CD14-positive monocyte (primary cell): ENCODE data around the gene B2M. TPM values are rescaled to one million over a fixed set of nuclear protein-coding genes. Genes with fewer than 3 reads are reported as not detected.

Experiments used
- DNase-seq, 3 donors: peaks; one replicate each; pipeline ENCODE4 v3.0.0-alpha.2; 2011 to 2022
- H2AFZ ChIP-seq: 2 replicates; pipeline ENCODE4 v1.6.0; 2012; ENCODE audit warnings: mild to moderate bottlenecking, low read depth, low read length, inconsistent platforms; ENCODE audit not compliant: insufficient read depth, poor library complexity, severe bottlenecking
- H3K27ac ChIP-seq, 2 donors: 1 replicate in 1 of 2; 2 replicates in 1 of 2; pipeline ENCODE4 v1.5.1; 2012 to 2013; ENCODE audit warnings: low read length in 2 of 2, control low read depth in 1 of 2, inconsistent platforms in 1 of 2, low read depth in 1 of 2, mild to moderate bottlenecking in 1 of 2
- H3K27me3 ChIP-seq, 2 donors: one replicate each; pipeline versions ENCODE4 v1.6.0 to v1.6.1; 2011 to 2013; ENCODE audit warnings: low read length in 2 of 2; ENCODE audit not compliant: control insufficient read depth in 2 of 2, insufficient read depth in 2 of 2
- H3K36me3 ChIP-seq, 2 donors: replicated peaks in 1 of 2; 1 replicate in 1 of 2; 2 replicates in 1 of 2; pipeline versions ENCODE4 v1.5.1 to v1.6.1; 2012 to 2013; ENCODE audit warnings: low read length in 2 of 2, control low read depth in 1 of 2, inconsistent platforms in 1 of 2, mild to moderate bottlenecking in 1 of 2; ENCODE audit not compliant: insufficient read depth in 2 of 2, control insufficient read depth in 1 of 2
- H3K4me1 ChIP-seq, 2 donors: 1 replicate in 1 of 2; 2 replicates in 1 of 2; pipeline versions ENCODE4 v1.5.1 to v1.6.1; 2012 to 2013; ENCODE audit warnings: low read length in 2 of 2, control low read depth in 1 of 2, inconsistent platforms in 1 of 2, mild to moderate bottlenecking in 1 of 2, moderate library complexity in 1 of 2; ENCODE audit not compliant: insufficient read depth in 2 of 2, control insufficient read depth in 1 of 2
- H3K4me2 ChIP-seq: replicated peaks from 2 replicates; pipeline ENCODE3; 2012; ENCODE audit warnings: low read length, moderate library complexity, mild to moderate bottlenecking; ENCODE audit not compliant: poor library complexity, severe bottlenecking; ENCODE audit errors: extremely low read depth
- H3K4me3 ChIP-seq, 3 experiments: fragments of 200-600 bp in 1 of 3; sonication (generic) in 1 of 3; replicated peaks in 1 of 3; 1 replicate in 2 of 3; 2 replicates in 1 of 3; pipeline ENCODE4 v1.5.1; 2011 to 2013; ENCODE audit warnings: low read length in 3 of 3, mild to moderate bottlenecking in 3 of 3, control low read depth in 2 of 3, low read depth in 2 of 3, inconsistent platforms in 1 of 3, moderate library complexity in 1 of 3
- H3K79me2 ChIP-seq: 2 replicates; pipeline ENCODE4 v1.6.0; 2012; ENCODE audit warnings: mild to moderate bottlenecking, control low read depth, inconsistent platforms, low read length, moderate library complexity; ENCODE audit not compliant: insufficient read depth
- H3K9ac ChIP-seq: 2 replicates; pipeline ENCODE4 v1.6.0; 2017; ENCODE audit warnings: low read length, mild to moderate bottlenecking; ENCODE audit not compliant: insufficient read depth, poor library complexity, severe bottlenecking
- H3K9me3 ChIP-seq, 2 donors: replicated peaks in 1 of 2; 1 replicate in 1 of 2; 2 replicates in 1 of 2; pipeline versions ENCODE4 v1.5.1 to v1.6.1; 2012 to 2013; ENCODE audit warnings: low read length in 2 of 2, control low read depth in 1 of 2; ENCODE audit not compliant: control insufficient read depth in 1 of 2, insufficient read depth in 1 of 2
- H4K20me1 ChIP-seq: 2 replicates; pipeline ENCODE4 v1.6.0; 2012; ENCODE audit warnings: mild to moderate bottlenecking, low read length, control low read depth, moderate library complexity; ENCODE audit not compliant: insufficient read depth
- H3K27ac Mint-ChIP-seq, 7 donors: one replicate each; pipeline ENCODE4 v1.8.0; 2020; ENCODE audit warnings: mild to moderate bottlenecking in 7 of 7, mixed read lengths in 7 of 7, moderate library complexity in 6 of 7, inconsistent platforms in 2 of 7
- H3K27me3 Mint-ChIP-seq, 3 donors: one replicate each; pipeline ENCODE4 v1.8.0; 2021 to 2022; ENCODE audit warnings: low read depth in 3 of 3, mild to moderate bottlenecking in 3 of 3, mixed read lengths in 3 of 3, moderate library complexity in 3 of 3, inconsistent platforms in 1 of 3
- H3K36me3 Mint-ChIP-seq, 2 donors: one replicate each; pipeline ENCODE4 v1.8.0; 2020; ENCODE audit warnings: mixed read lengths in 2 of 2, inconsistent platforms in 1 of 2, mild to moderate bottlenecking in 1 of 2
- H3K4me1 Mint-ChIP-seq: one replicate; pipeline ENCODE4 v1.8.0; 2020; ENCODE audit warnings: mild to moderate bottlenecking, mixed read lengths
- H3K4me3 Mint-ChIP-seq, 2 donors: one replicate each; pipeline ENCODE4 v1.8.0; 2020; ENCODE audit warnings: mild to moderate bottlenecking in 2 of 2, mixed read lengths in 2 of 2, moderate library complexity in 1 of 2
- H3K9me3 Mint-ChIP-seq, 7 donors: one replicate each; pipeline ENCODE4 v1.8.0; 2020 to 2022; ENCODE audit warnings: mixed read lengths in 7 of 7, mild to moderate bottlenecking in 6 of 7, moderate library complexity in 6 of 7, inconsistent platforms in 2 of 7
- WGBS: methylation state at CpG from one replicate; pipeline ENCODE4 v1.1.5; 2013; ENCODE audit warnings: missing lambda C conversion rate; ENCODE audit not compliant: insufficient coverage; 5-methylcytosine and 5-hydroxymethylcytosine counted together
- intact Hi-C, 2 donors: fragments of 100-400 bp; cut with micrococcal nuclease; formaldehyde crosslinking; loops; one replicate each; pipeline versions ENCODE4 v1.15.0 to v1.15.1; 2023
- polyA plus RNA-seq, 3 donors: library from polyadenylated mRNA; depleted of rRNA in 1 of 3; unstranded in 2 of 3; stranded (reverse) in 1 of 3; fragments of 300-500 nt in 2 of 3; fragments of >200 nt in 1 of 3; fragmentation: Illumina TruSeq in 2 of 3; gene quantifications; 1 replicate in 2 of 3; 2 replicates in 1 of 3; pipeline ENCODE4 v1.2.3, GENCODE V29; 2012 to 2021
- TF ChIP-seq, protein P1 (sequence below): fragments of 200-600 bp; IDR thresholded peaks from one replicate; pipeline ENCODE4 v1.8.0; 2022; ENCODE audit warnings: antibody characterized with exemption, mild to moderate bottlenecking

Gene B2M
- polyA plus RNA-seq, 3 donors, result 17,356 to 28,278 (median 28,259) TPM

DNA sequence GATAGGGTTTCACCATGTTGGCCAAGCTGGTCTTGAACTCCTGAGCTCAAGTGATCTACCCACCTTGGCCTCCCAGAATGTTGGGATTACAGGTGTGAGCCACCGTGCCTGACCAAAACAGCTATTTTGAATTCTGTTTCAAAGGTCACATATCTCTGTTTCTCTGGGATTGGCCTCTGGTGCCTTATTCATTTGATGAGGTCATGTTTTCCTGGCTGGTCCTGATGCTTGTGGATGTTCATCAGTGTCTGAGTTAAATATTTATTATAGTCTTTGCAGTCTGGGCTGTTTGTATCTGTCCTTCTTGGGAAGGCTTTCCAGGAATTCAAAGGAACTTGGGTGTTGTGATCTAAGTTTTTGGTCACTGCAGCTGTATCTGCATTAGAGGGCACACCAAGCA is 5.3 kb upstream of the B2M start:
- Mint-ChIP-seq H3K27ac (no peak overlapping the region), H3K9me3 (peaks cover 22 to 38% (median 36%) of the 10 kb centered on the region in 7 donors), H3K36me3 (peaks cover 15 to 25% of the 10 kb centered on the region in 2 donors), H3K27me3 (peaks cover under 1 to 5% (median 4%) of the 10 kb centered on the region in 3 donors), H3K4me3 (no peak overlapping the region), H3K4me1 (peaks cover 15% of the 10 kb centered on the region)
- Histone ChIP-seq H3K79me2 (peaks cover 18% of the 10 kb centered on the region), H3K4me3 (no peak overlapping the region), H4K20me1 (no peaks in the 10 kb centered on the region), H3K27me3 (no peaks in the 10 kb centered on the region), H3K9me3 (peaks cover 11 to 20% of the 10 kb centered on the region in 2 donors), H3K9ac (no peak overlapping the region), H3K4me1 (peaks cover 6 to 14% of the 10 kb centered on the region in 2 donors), H3K27ac (no peak overlapping the region), H3K36me3 (no peaks in the 10 kb centered on the region), H3K4me2 (no peak overlapping the region), H2AFZ (no peak overlapping the region)
- TF ChIP-seq, protein P1, sequence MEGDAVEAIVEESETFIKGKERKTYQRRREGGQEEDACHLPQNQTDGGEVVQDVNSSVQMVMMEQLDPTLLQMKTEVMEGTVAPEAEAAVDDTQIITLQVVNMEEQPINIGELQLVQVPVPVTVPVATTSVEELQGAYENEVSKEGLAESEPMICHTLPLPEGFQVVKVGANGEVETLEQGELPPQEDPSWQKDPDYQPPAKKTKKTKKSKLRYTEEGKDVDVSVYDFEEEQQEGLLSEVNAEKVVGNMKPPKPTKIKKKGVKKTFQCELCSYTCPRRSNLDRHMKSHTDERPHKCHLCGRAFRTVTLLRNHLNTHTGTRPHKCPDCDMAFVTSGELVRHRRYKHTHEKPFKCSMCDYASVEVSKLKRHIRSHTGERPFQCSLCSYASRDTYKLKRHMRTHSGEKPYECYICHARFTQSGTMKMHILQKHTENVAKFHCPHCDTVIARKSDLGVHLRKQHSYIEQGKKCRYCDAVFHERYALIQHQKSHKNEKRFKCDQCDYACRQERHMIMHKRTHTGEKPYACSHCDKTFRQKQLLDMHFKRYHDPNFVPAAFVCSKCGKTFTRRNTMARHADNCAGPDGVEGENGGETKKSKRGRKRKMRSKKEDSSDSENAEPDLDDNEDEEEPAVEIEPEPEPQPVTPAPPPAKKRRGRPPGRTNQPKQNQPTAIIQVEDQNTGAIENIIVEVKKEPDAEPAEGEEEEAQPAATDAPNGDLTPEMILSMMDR, result no peak
- 90% methylated on average over 1 of the region's 1 CpG for WGBS
- intact Hi-C loops, result no loop called here
- no peak for DNase-seq

DNA sequence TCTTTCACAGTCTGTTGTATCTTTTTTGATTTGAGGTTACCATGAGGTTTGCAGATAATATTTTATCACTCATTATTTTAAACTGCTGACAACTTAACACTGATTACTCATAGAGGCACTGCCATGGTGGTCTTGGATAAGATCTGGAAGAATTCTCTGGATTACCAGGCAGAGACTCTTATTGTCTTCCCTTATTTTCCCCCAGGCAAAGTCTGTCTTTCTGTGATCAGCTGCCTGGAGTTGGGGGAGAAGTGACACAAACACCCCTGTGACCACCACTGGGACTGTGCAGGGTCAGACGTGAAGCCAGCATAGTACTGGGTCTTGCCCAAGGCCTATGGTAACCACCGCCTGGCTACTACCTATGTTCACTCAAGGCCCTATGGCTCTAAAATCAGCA is 4.9 kb upstream of the B2M start:
- H3K36me3 Mint-ChIP-seq, result peaks cover 15 to 25% of the 10 kb centered on the region in 2 donors
- Histone ChIP-seq H2AFZ (no peak overlapping the region), H3K79me2 (peaks cover 22% of the 10 kb centered on the region), H3K27me3 (no peaks in the 10 kb centered on the region), H3K9me3 (peaks cover 11 to 19% of the 10 kb centered on the region in 2 donors), H3K27ac (no peak overlapping the region), H3K9ac (no peak overlapping the region), H3K4me2 (no peak overlapping the region), H3K36me3 (no peaks in the 10 kb centered on the region), H3K4me3 (no peak overlapping the region), H3K4me1 (peaks cover 6 to 14% of the 10 kb centered on the region in 2 donors), H4K20me1 (peaks cover under 1% of the 10 kb centered on the region)
- TF ChIP-seq, protein P1, result no peak
- H3K4me3 Mint-ChIP-seq, result no peak overlapping the region
- H3K27ac Mint-ChIP-seq, result no peak overlapping the region
- no peak for DNase-seq
- WGBS, result 96% methylated on average over 2 of the region's 2 CpGs
- peaks cover 15% of the 10 kb centered on the region for H3K4me1 Mint-ChIP-seq
- peaks cover 3 to 5% (median 4%) of the 10 kb centered on the region in 3 donors for H3K27me3 Mint-ChIP-seq
- peaks cover 22 to 35% (median 33%) of the 10 kb centered on the region in 7 donors for H3K9me3 Mint-ChIP-seq
- intact Hi-C loops, result no loop called here
